Measurements from ENCODE around the gene SNAP25.

GRCh38 chr20:10249822-10250221, 31.2 kb downstream of the SNAP25 start:
- TF ChIP-seq POLR2A (IDR thresholded peaks at IDR 0.05) (no peak), CTCF (IDR thresholded peaks at IDR 0.05) (no peak)
